IPS-NIHi7 (cell line): ENCODE results near the gene NBEAL2.
A peak's percentile ranks its signal among the peaks of the same experiment; 100 is the strongest.

ENCODE experiments used
- DNase-seq: peaks from one replicate; pipeline ENCODE4 v3.0.0; 2012; ENCODE audit warnings: mixed read lengths; ENCODE audit errors: extremely low spot score

The NBEAL2 gene

GRCh38 chr3:46978985-46979944 lies at the start of gene NBEAL2:
Gene NBEAL2 (plus strand): TSS chr3:46979666. CDS start chr3:46979862, 196 bp downstream.
- peak; percentile 89 for DNase-seq

- DNase-seq = no peak
Observed at GRCh38 chr3:46930166-46930944, 49.1 kb upstream of the NBEAL2 start.

GRCh38 chr3:46930945-46931403 lies 48.5 kb upstream of the NBEAL2 start:
- DNase-seq = no peak

- DNase-seq = no peak
Observed at GRCh38 chr3:46931631-46932331, 47.7 kb upstream of the NBEAL2 start.

GRCh38 chr3:46932455-46933225 lies 46.8 kb upstream of the NBEAL2 start:
- no peak for DNase-seq

- DNase-seq = no peak
Observed at GRCh38 chr3:46933261-46933660, 46.2 kb upstream of the NBEAL2 start.

GRCh38 chr3:46934072-46934471 lies 45.4 kb upstream of the NBEAL2 start:
- no peak for DNase-seq

- no peak for DNase-seq
Observed at GRCh38 chr3:46934498-46935167, 44.8 kb upstream of the NBEAL2 start.

GRCh38 chr3:46935168-46935858 lies 44.2 kb upstream of the NBEAL2 start:
- peak; percentile 93 for DNase-seq

GRCh38 chr3:46935989-46936558 lies 43.4 kb upstream of the NBEAL2 start:
- DNase-seq = no peak

- no peak for DNase-seq
Observed at GRCh38 chr3:46936733-46937250, 42.7 kb upstream of the NBEAL2 start.

- DNase-seq = no peak
Observed at GRCh38 chr3:46938118-46938517, 41.3 kb upstream of the NBEAL2 start.

GRCh38 chr3:46939578-46940445 lies 39.7 kb upstream of the NBEAL2 start:
- DNase-seq = no peak

GRCh38 chr3:46942076-46942475 lies 37.4 kb upstream of the NBEAL2 start:
- DNase-seq = no peak

- no peak for DNase-seq
Observed at GRCh38 chr3:46942481-46943236, 36.8 kb upstream of the NBEAL2 start.

GRCh38 chr3:46943237-46944187 lies 36.0 kb upstream of the NBEAL2 start:
- no peak for DNase-seq
